ENCODE data around the gene SNRNP35. TPM values are rescaled to one million over a fixed set of nuclear protein-coding genes. Genes with fewer than 3 reads are reported as not detected.
"Not testable (repeated sequence)": the region's sequence is repeated elsewhere in the genome, so short reads cannot be mapped to it uniquely, and the experiment has no call there.

The SNRNP35 gene
- total RNA-seq, 2 experiments from 2014 or later, result 26.2 to 28.6 TPM

DNA sequence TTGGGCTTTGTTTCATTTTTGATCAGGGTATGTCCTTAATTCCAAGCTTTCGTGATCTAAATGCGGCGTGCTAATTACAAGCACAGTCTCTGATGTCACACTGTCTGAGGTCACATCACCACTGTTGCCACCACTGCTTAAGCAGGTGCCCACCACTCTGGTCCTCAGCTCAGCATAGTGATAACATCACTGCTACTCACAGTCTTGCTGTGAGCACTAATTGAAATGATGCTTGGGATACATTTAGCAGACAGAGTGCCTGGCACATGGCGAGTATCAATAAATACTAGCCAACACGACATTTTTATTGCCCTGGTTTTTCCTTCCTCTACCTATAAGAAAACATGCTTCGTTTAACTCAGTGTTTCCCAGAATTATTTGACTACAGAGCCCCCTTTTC is 29.3 kb upstream of the SNRNP35 start:
- peaks cover 57% of the 10 kb centered on the region for H3K4me1 ChIP-seq (ENCODE audit: insufficient read depth, low read length)
- Mint-ChIP-seq H3K36me3 (ENCODE audit: low read depth) (peaks cover 50% of the 10 kb centered on the region), H3K9me3 (no peaks in the 10 kb centered on the region), H3K27ac (peak overlapping the region; percentile 77), H3K4me3 (no peak overlapping the region), H3K27me3 (no peaks in the 10 kb centered on the region), H3K4me1 (ENCODE audit: low read depth) (peaks cover 43% of the 10 kb centered on the region)
- H3K36me3 ChIP-seq (ENCODE audit: insufficient read depth, low read length), result peaks cover 43% of the 10 kb centered on the region
- intact Hi-C loops (cut with DNase I, micrococcal nuclease), result no loop called here
- TF ChIP-seq, protein P1, sequence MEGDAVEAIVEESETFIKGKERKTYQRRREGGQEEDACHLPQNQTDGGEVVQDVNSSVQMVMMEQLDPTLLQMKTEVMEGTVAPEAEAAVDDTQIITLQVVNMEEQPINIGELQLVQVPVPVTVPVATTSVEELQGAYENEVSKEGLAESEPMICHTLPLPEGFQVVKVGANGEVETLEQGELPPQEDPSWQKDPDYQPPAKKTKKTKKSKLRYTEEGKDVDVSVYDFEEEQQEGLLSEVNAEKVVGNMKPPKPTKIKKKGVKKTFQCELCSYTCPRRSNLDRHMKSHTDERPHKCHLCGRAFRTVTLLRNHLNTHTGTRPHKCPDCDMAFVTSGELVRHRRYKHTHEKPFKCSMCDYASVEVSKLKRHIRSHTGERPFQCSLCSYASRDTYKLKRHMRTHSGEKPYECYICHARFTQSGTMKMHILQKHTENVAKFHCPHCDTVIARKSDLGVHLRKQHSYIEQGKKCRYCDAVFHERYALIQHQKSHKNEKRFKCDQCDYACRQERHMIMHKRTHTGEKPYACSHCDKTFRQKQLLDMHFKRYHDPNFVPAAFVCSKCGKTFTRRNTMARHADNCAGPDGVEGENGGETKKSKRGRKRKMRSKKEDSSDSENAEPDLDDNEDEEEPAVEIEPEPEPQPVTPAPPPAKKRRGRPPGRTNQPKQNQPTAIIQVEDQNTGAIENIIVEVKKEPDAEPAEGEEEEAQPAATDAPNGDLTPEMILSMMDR (IDR thresholded peaks at IDR 0.05), result no peak
- POLR2A ChIA-PET, result interaction anchor here (1.0 to 1.3 kb wide), 3 partner anchors 9 to 24 kb away, joined by 3 to 4 read pairs (median 3); no protein-coding TSS in a partner anchor
- no peak for ATAC-seq (ENCODE audit: poor library complexity)
- no peaks in the 10 kb centered on the region for H3K27me3 ChIP-seq (ENCODE audit: control insufficient read depth in 1 of 2, insufficient read depth in 2 of 2, low read length in 2 of 2)
- H3K27ac ChIP-seq (ENCODE audit: low read depth in 1 of 2, low read length in 2 of 2), result no peak overlapping the region
- H3K9me3 ChIP-seq (ENCODE audit: control insufficient read depth in 1 of 2, insufficient read depth in 1 of 2, low read length in 2 of 2), result peaks cover 0 to 4% of the 10 kb centered on the region in 2 experiments
- CTCF ChIA-PET, result no interaction called here
- H3K4me3 ChIP-seq (ENCODE audit: low read length), result no peak overlapping the region
- peak in 1 of 14 experiments; percentile 49 for DNase-seq

DNA sequence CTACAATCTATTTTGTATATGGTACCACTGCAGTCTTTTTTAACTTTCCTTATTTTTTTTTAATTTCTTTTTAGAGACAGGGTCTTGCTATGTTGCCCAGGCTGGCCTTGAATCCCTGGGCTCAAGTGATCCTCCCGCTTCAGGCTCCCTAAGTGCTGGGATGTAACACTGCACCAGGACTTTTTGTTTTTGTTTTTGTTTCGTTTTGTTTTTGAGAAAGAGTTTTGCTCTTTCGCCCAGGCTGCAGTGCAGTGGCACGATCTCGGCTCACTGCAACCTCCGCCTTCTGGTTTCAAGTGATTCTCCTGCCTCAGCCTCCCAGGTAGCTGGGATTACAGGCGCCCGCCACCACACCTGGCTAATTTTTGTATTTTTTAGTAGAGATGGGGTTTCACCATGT is 28.8 kb upstream of the SNRNP35 start:
- POLR2A ChIA-PET, result interaction anchor here (0.7 to 1.2 kb wide), 3 partner anchors 9 to 180 kb away, joined by 3 read pairs; no protein-coding TSS in a partner anchor
- H3K4me3 Mint-ChIP-seq, result not testable (repeated sequence)

DNA sequence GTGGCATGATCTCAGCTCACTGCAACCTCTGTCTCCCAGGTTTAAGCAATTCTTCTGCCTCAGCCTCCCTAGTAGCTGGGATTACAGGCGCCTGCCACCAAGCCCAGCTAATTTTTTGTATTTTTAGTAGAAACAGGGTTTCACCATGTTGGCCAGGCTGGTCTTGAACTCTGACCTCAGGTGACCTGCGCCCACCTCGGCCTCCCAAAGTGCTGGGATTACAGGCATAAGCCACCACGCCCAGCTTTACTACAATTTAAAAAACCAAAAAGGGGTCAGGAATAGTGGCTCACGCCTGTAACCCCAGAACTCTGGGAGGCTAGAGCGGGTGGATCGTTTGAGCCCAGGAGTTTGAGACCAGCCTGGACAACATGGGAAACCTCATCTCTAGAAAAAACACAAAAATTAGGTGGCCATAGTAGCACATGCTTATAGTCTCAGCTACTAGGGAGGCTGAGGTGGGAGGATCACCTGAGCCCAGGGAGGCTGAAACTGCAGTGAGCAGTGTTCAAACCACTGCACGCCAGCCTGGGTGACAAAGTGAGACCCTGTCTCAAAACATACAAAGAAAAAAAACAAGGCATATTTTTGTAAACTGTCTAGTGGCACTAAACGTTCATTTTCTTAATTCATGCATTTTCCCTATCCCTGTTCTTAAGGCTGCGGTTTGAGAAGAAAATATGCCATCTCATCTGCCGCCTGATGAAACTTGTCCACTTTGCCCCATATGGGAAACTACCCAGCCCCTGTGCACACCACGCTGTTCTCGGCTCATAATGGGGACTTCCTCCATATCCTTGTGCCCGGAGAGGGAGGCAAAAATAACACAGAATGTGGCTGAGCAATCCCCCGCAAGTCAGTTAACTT is 25.8 kb upstream of the SNRNP35 start:
- intact Hi-C loops (cut with DNase I, micrococcal nuclease), result loop anchor here (5.0 kb wide), 3 partner anchors 35 to 100 kb away; partner anchors contain the start of gene RILPL1 (in 1 of the 2)
- peaks cover 60% of the 10 kb centered on the region for H3K4me1 Mint-ChIP-seq (ENCODE audit: low read depth)
- POLR2A ChIA-PET, result interaction anchor here (0.7 to 3.0 kb wide), 3 partner anchors 18 to 27 kb away, joined by 3 to 16 read pairs (median 5); partner anchors contain the start of gene SNRNP35
- ATAC-seq (ENCODE audit: poor library complexity); H3K9me3 Mint-ChIP-seq; H3K27me3 ChIP-seq (ENCODE audit: control insufficient read depth in 1 of 2, insufficient read depth in 2 of 2, low read length in 2 of 2); CTCF ChIA-PET; H3K27me3 Mint-ChIP-seq; H3K9me3 ChIP-seq (ENCODE audit: control insufficient read depth in 1 of 2, insufficient read depth in 1 of 2, low read length in 2 of 2): not testable (repeated sequence)
- peak overlapping the region; percentile 80 for H3K27ac Mint-ChIP-seq
- Histone ChIP-seq H3K4me1 (ENCODE audit: insufficient read depth, low read length) (peaks cover 81% of the 10 kb centered on the region), H3K36me3 (ENCODE audit: insufficient read depth, low read length) (peaks cover 28% of the 10 kb centered on the region), H3K4me3 (ENCODE audit: low read length) (peak overlapping the region; percentile 94), H3K27ac (ENCODE audit: low read depth in 1 of 2, low read length in 2 of 2) (peak overlapping the region; percentile 2 to 26)
- peak in 4 of 14 experiments; percentile 13 to 86 (median 66) for DNase-seq
- peak overlapping the region; percentile 95 for H3K4me3 Mint-ChIP-seq
- peaks cover 48% of the 10 kb centered on the region for H3K36me3 Mint-ChIP-seq (ENCODE audit: low read depth)

More for the DNA sequence above, 28.8 kb upstream of the SNRNP35 start:
- DNase-seq; H3K9me3 ChIP-seq (ENCODE audit: control insufficient read depth in 1 of 2, insufficient read depth in 1 of 2, low read length in 2 of 2); CTCF ChIA-PET; H3K27ac ChIP-seq (ENCODE audit: low read depth in 1 of 2, low read length in 2 of 2); H3K27me3 ChIP-seq (ENCODE audit: control insufficient read depth in 1 of 2, insufficient read depth in 2 of 2, low read length in 2 of 2); H3K9me3 Mint-ChIP-seq; intact Hi-C loops (cut with DNase I, micrococcal nuclease); H3K27me3 Mint-ChIP-seq; ATAC-seq (ENCODE audit: poor library complexity); H3K4me3 ChIP-seq (ENCODE audit: low read length): not testable (repeated sequence)
- Mint-ChIP-seq H3K4me1 (ENCODE audit: low read depth) (peaks cover 46% of the 10 kb centered on the region), H3K36me3 (ENCODE audit: low read depth) (peaks cover 45% of the 10 kb centered on the region), H3K27ac (peak overlapping the region; percentile 77)
- H3K4me1 ChIP-seq (ENCODE audit: insufficient read depth, low read length), result peaks cover 61% of the 10 kb centered on the region
- peaks cover 41% of the 10 kb centered on the region for H3K36me3 ChIP-seq (ENCODE audit: insufficient read depth, low read length)

DNA sequence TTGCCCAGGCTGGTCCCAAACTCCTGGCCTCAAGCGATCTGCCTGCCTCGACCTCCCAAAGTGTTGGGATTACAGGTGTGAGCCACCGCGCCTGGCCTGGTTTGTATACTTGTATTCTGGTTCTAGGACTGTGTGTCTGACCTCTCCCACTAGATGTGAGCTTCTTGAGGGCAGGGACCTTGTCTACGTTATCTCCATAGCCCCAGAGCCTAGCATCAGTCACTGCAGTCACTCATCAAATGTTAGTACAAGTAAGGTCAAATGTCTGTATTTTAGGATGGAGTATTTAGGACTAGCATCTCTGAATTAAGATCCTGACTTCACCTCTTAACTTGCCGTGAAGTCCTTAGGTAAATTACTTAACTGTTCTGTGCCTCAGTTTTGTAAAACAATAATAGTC is 24.3 kb upstream of the SNRNP35 start:
- DNase-seq (no peak), ATAC-seq (ENCODE audit: poor library complexity) (no peak)
- Histone ChIP-seq H3K9me3 (ENCODE audit: control insufficient read depth in 1 of 2, insufficient read depth in 1 of 2, low read length in 2 of 2) (no peaks in the 10 kb centered on the region), H3K4me3 (ENCODE audit: low read length) (peak overlapping the region; percentile 94), H3K36me3 (ENCODE audit: insufficient read depth, low read length) (peaks cover 17% of the 10 kb centered on the region), H3K27me3 (ENCODE audit: control insufficient read depth in 1 of 2, insufficient read depth in 2 of 2, low read length in 2 of 2) (no peaks in the 10 kb centered on the region), H3K27ac (ENCODE audit: low read depth in 1 of 2, low read length in 2 of 2) (no peak overlapping the region), H3K4me1 (ENCODE audit: insufficient read depth, low read length) (peaks cover 73% of the 10 kb centered on the region)
- CTCF ChIA-PET, result interaction anchor here (0.7 to 1.3 kb wide), 3 partner anchors 10 to 1959 kb away, joined by 3 to 4 read pairs (median 3); no protein-coding TSS in a partner anchor
- intact Hi-C loops (cut with DNase I, micrococcal nuclease), result loop anchor here (5.0 kb wide), 3 partner anchors 34 to 99 kb away; partner anchors contain the start of gene RILPL1 (in 1 of the 2)
- H3K36me3 Mint-ChIP-seq (ENCODE audit: low read depth), result peaks cover 35% of the 10 kb centered on the region
- H3K27ac Mint-ChIP-seq, result peak overlapping the region; percentile 80
- H3K9me3 Mint-ChIP-seq, result no peaks in the 10 kb centered on the region
- no peaks in the 10 kb centered on the region for H3K27me3 Mint-ChIP-seq
- POLR2A ChIA-PET, result interaction anchor here (1.0 to 3.0 kb wide), 5 partner anchors 15 to 67 kb away, joined by 3 to 16 read pairs (median 5); partner anchors contain the start of genes KMT5A and SNRNP35
- TF ChIP-seq, protein P1 (IDR thresholded peaks at IDR 0.05), result no peak
- peaks cover 50% of the 10 kb centered on the region for H3K4me1 Mint-ChIP-seq (ENCODE audit: low read depth)
- H3K4me3 Mint-ChIP-seq, result peak overlapping the region; percentile 95

Measured in CD4-positive, alpha-beta T cell (primary cell).